Panc1 (cell line): ENCODE measurements around the gene OTUD3. TPM values are rescaled to one million over a fixed set of nuclear protein-coding genes. Genes with fewer than 3 reads are reported as not detected.

Experiments
- ATAC-seq: fragments of 200-7000 bp; cut with Tn5 transposase; 2 replicates; pipeline ENCODE4 v1.9.1; 2020; ENCODE audit warnings: mild to moderate bottlenecking, moderate library complexity
- BruUV-seq: library from RNA; stranded (reverse); fragments of 400-500 nt; replicated peaks from 2 replicates; lab custom pipeline; 2021; lab: Mats Ljungman, UMichigan
- CTCF ChIA-PET: fragments of 300-600 bp; sonication (Branson Sonifier 250); formaldehyde crosslinking; loops from one replicate; lab custom pipeline; 2022; ENCODE audit warnings: antibody characterized with exemption; lab: Charles Lee
- POLR2A ChIA-PET: fragments of 300-600 bp; sonication (Branson Sonifier 250); formaldehyde crosslinking; loops from one replicate; lab custom pipeline; 2022; ENCODE audit warnings: antibody characterized with exemption; lab: Charles Lee
- DNase-seq: peaks from one replicate; pipeline ENCODE4 v3.0.0-alpha.2; 2010; ENCODE audit warnings: low read depth, low spot score
- H3K27ac ChIP-seq: 2 replicates; pipeline ENCODE4 v1.5.1; 2011; ENCODE audit warnings: mild to moderate bottlenecking, low read length, inconsistent platforms
- H3K27me3 ChIP-seq: fragments of 200-500 bp; sonication (Bioruptor generic); 2 replicates; pipeline ENCODE4 v1.6.0; 2014; ENCODE audit warnings: low read length, inconsistent platforms; ENCODE audit not compliant: control insufficient read depth, insufficient read depth
- H3K36me3 ChIP-seq: fragments of 200-500 bp; sonication (Bioruptor generic); 2 replicates; pipeline ENCODE4 v1.5.1; 2014; ENCODE audit warnings: inconsistent platforms, mild to moderate bottlenecking, low read length, moderate library complexity; ENCODE audit not compliant: control insufficient read depth, insufficient read depth
- H3K4me1 ChIP-seq: 2 replicates; pipeline ENCODE4 v1.5.1; 2011; ENCODE audit warnings: inconsistent platforms, mild to moderate bottlenecking, low read length, moderate library complexity; ENCODE audit not compliant: control insufficient read depth, insufficient read depth
- H3K4me3 ChIP-seq, 2 experiments: 2 replicates each; pipeline ENCODE4 v1.5.1; 2011 to 2012; ENCODE audit warnings: low read depth in 2 of 2, low read length in 2 of 2, mild to moderate bottlenecking in 2 of 2, inconsistent platforms in 1 of 2, moderate library complexity in 1 of 2
- H3K9me3 ChIP-seq: fragments of 200-500 bp; sonication (Bioruptor generic); 2 replicates; pipeline ENCODE4 v1.5.1; 2014; ENCODE audit warnings: low read depth, mild to moderate bottlenecking, inconsistent platforms, low read length, moderate library complexity; ENCODE audit not compliant: control insufficient read depth, insufficient read depth
- CTCF ChIP-seq: fragments of 450-650 bp; IDR thresholded peaks from 2 replicates; pipeline ENCODE4 v1.5.1; 2017; ENCODE audit warnings: mild to moderate bottlenecking
- POLR2AphosphoS5 ChIP-seq: IDR thresholded peaks from 2 replicates; pipeline ENCODE4 v1.6.1; 2012; ENCODE audit warnings: mild to moderate bottlenecking, low read depth, low read length, moderate library complexity
- REST ChIP-seq, 2 experiments: IDR thresholded peaks; 2 replicates each; pipeline ENCODE4 v1.6.1; 2011 to 2012; ENCODE audit warnings: low read depth in 2 of 2, control low read depth in 1 of 2, low read length in 1 of 2, mild to moderate bottlenecking in 1 of 2, moderate library complexity in 1 of 2; ENCODE audit not compliant: insufficient read depth in 1 of 2
- SIN3A ChIP-seq: IDR thresholded peaks from 2 replicates; pipeline ENCODE4 v1.6.1; 2012; ENCODE audit warnings: low read depth, mild to moderate bottlenecking, low read length, moderate library complexity, borderline replicate concordance; ENCODE audit not compliant: insufficient read depth
- TCF7L2 ChIP-seq: IDR thresholded peaks from 2 replicates; pipeline ENCODE4 v1.6.1; 2011; ENCODE audit warnings: mild to moderate bottlenecking, low read depth, low read length, inconsistent platforms
- in situ Hi-C: cut with HindIII; loops from 2 replicates; pipeline ENCODE4 v1.10.0; 2016; ENCODE audit warnings: low sequenced_read_pairs, low pct_unique_long_range_greater_than_20kb
- intact Hi-C: fragments of 100-400 bp; cut with micrococcal nuclease; formaldehyde crosslinking; loops from one replicate; pipeline ENCODE4 v1.10.0; 2022; ENCODE audit not compliant: unreplicated experiment
- total RNA-seq: library from RNA; stranded (reverse); gene quantifications from one replicate; pipeline ENCODE4 v1.2.1, GENCODE V29; 2021; ENCODE audit not compliant: unreplicated experiment

The OTUD3 gene
- total RNA-seq, 1 experiment from 2014 or later: 14.1 TPM

DNA sequence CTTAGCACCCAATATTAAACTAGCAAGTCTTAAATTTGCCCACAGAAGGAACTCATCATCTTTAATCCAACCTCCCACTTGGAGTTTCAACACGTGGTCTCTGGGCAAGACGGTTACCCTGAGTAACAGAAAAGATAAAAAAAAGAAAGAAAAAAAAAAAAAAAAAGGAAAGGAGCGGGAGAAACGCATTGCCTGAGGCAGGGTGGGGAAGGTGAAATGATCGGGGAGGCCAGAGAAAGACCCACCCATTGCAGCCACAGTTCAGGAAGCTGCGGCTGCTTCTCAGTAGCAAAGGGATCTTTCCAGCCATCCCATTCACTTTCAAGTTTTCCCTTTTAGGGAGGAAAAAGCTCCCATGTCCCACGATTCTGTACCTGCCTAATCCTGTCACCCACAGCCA is 32.0 kb upstream of the OTUD3 start:
- ATAC-seq: no peak
- Histone ChIP-seq H3K36me3 (no peaks in the 10 kb centered on the region), H3K4me3 (no peak overlapping the region), H3K4me1 (no peaks in the 10 kb centered on the region; the same call in 1 of the 2 replicates), H3K27me3 (no peaks in the 10 kb centered on the region), H3K9me3 (no peaks in the 10 kb centered on the region), H3K27ac (no peak overlapping the region)
- no TSS peak for BruUV-seq
- DNase-seq: no peak
- ChIA-PET POLR2A (no interaction called here), CTCF (no interaction called here)
- in situ Hi-C loops: no loop called here
- intact Hi-C loops: no loop called here
- TF ChIP-seq TCF7L2 (no peak), POLR2AphosphoS5 (no peak), CTCF (no peak), SIN3A (no peak), REST (IDR thresholded peaks at IDR 0.05; ENCODE audit: insufficient read depth in 1 of 2, low read depth in 2 of 2, low read length in 1 of 2) (no peak)

GRCh38 chr1:19852036-19852435 is 30.2 kb upstream of the OTUD3 start:
- Histone ChIP-seq H3K4me3 (no peak overlapping the region), H3K36me3 (no peaks in the 10 kb centered on the region), H3K27me3 (no peaks in the 10 kb centered on the region), H3K9me3 (no peaks in the 10 kb centered on the region), H3K4me1 (no peaks in the 10 kb centered on the region; the same call in 1 of the 2 replicates), H3K27ac (no peak overlapping the region)
- in situ Hi-C loops (no loop called here), intact Hi-C loops (no loop called here)
- BruUV-seq: no TSS peak
- no peak for DNase-seq
- no peak for ATAC-seq
- ChIA-PET CTCF (interaction anchor here (0.6 kb wide), 1 partner anchor 178 kb away, joined by 3 read pairs; no protein-coding TSS in a partner anchor), POLR2A (no interaction called here)
- TF ChIP-seq REST (IDR thresholded peaks at IDR 0.05; ENCODE audit: insufficient read depth in 1 of 2, low read depth in 2 of 2, low read length in 1 of 2): no peak
- no peak for TF ChIP-seq POLR2AphosphoS5
- no peak for TF ChIP-seq TCF7L2
- no peak for TF ChIP-seq SIN3A
- no peak for TF ChIP-seq CTCF
